ENCODE results near the gene SNX25.

Gene SNX25

GRCh38 chr4:185213877-185214276 lies 4.5 kb downstream of the SNX25 start:
- H3K4me1 ChIP-seq (ENCODE audit: control insufficient read depth in 1 of 2, insufficient read depth in 1 of 2, low read depth in 1 of 2, low read length in 1 of 2), result peaks cover 11 to 17% of the 10 kb centered on the region in 2 experiments
- TF ChIP-seq CTCF (IDR thresholded peaks at IDR 0.05), result no peak

GRCh38 chr4:185215261-185215660 lies 5.9 kb downstream of the SNX25 start:
- no peak for TF ChIP-seq CTCF (IDR thresholded peaks at IDR 0.05)
- no peak overlapping the region for H3K27ac ChIP-seq

More at GRCh38 chr4:185213877-185214276, 4.5 kb downstream of the SNX25 start:
- Histone ChIP-seq H3K27me3 (peaks cover 97% of the 10 kb centered on the region), H3K9me3 (no peaks in the 10 kb centered on the region), H3K27ac (no peak overlapping the region), H3K36me3 (no peaks in the 10 kb centered on the region), H3K4me3 (ENCODE audit: low read depth in 1 of 2, low read length in 1 of 2) (no peak overlapping the region)

GRCh38 chr4:185217408-185217975 lies 8.1 kb downstream of the SNX25 start:
- Histone ChIP-seq H3K27ac (no peak overlapping the region), H3K27me3 (peaks cover 62% of the 10 kb centered on the region), H3K4me3 (ENCODE audit: low read depth in 1 of 2, low read length in 1 of 2) (no peak overlapping the region), H3K4me1 (ENCODE audit: control insufficient read depth in 1 of 2, insufficient read depth in 1 of 2, low read depth in 1 of 2, low read length in 1 of 2) (no peaks in the 10 kb centered on the region), H3K9me3 (no peaks in the 10 kb centered on the region), H3K36me3 (no peaks in the 10 kb centered on the region)
- no peak for TF ChIP-seq CTCF (IDR thresholded peaks at IDR 0.05)

More at GRCh38 chr4:185215261-185215660, 5.9 kb downstream of the SNX25 start:
- Histone ChIP-seq H3K9me3 (no peaks in the 10 kb centered on the region), H3K27me3 (peaks cover 85% of the 10 kb centered on the region), H3K4me1 (ENCODE audit: control insufficient read depth in 1 of 2, insufficient read depth in 1 of 2, low read depth in 1 of 2, low read length in 1 of 2) (peaks cover 6% of the 10 kb centered on the region in 2 experiments), H3K4me3 (ENCODE audit: low read depth in 1 of 2, low read length in 1 of 2) (no peak overlapping the region), H3K36me3 (no peaks in the 10 kb centered on the region)

- Histone ChIP-seq H3K9me3 (no peaks in the 10 kb centered on the region), H3K4me3 (ENCODE audit: low read depth in 1 of 2, low read length in 1 of 2) (no peak overlapping the region), H3K27ac (no peak overlapping the region), H3K4me1 (ENCODE audit: control insufficient read depth in 1 of 2, insufficient read depth in 1 of 2, low read depth in 1 of 2, low read length in 1 of 2) (no peaks in the 10 kb centered on the region), H3K36me3 (no peaks in the 10 kb centered on the region), H3K27me3 (peaks cover 54% of the 10 kb centered on the region)
- TF ChIP-seq CTCF (IDR thresholded peaks at IDR 0.05), result no peak
Observed at GRCh38 chr4:185218312-185218711, 8.9 kb downstream of the SNX25 start.

- no peaks in the 10 kb centered on the region for H3K36me3 ChIP-seq
- H3K4me1 ChIP-seq (ENCODE audit: control insufficient read depth in 1 of 2, insufficient read depth in 1 of 2, low read depth in 1 of 2, low read length in 1 of 2), result no peaks in the 10 kb centered on the region
- no peak overlapping the region for H3K27ac ChIP-seq
- peaks cover 42% of the 10 kb centered on the region for H3K27me3 ChIP-seq
- no peak for TF ChIP-seq CTCF (IDR thresholded peaks at IDR 0.05)
- H3K4me3 ChIP-seq (ENCODE audit: low read depth in 1 of 2, low read length in 1 of 2), result no peak overlapping the region
- no peaks in the 10 kb centered on the region for H3K9me3 ChIP-seq
Observed at GRCh38 chr4:185219551-185220344, 10.3 kb downstream of the SNX25 start.

All from neutrophil (primary cell).